Gastroesophageal sphincter (tissue), 4 donors: Measurements from ENCODE around the gene SUV39H2. TPM values are rescaled to one million over a fixed set of nuclear protein-coding genes. Genes with fewer than 3 reads are reported as not detected.

Experiments
- ATAC-seq: fragments of 150-250 bp; one replicate; pipeline ENCODE4 v1.9.1; 2016; ENCODE audit warnings: mild to moderate bottlenecking, moderate library complexity
- H3K27ac ChIP-seq, 4 donors: fragments of 200-600 bp; sonication (generic) in 3 of 4; 1 replicate in 3 of 4; 2 replicates in 1 of 4; pipeline ENCODE4 v1.5.1; 2016 to 2019
- H3K27me3 ChIP-seq: fragments of 200-600 bp; sonication (generic); one replicate; pipeline ENCODE4 v1.5.1; 2019
- H3K36me3 ChIP-seq, 2 donors: fragments of 200-600 bp; sonication (generic); one replicate each; pipeline ENCODE4 v1.5.1; 2019; ENCODE audit warnings: control low read depth in 1 of 2
- H3K4me1 ChIP-seq, 3 donors: fragments of 200-600 bp; sonication (generic); 1 replicate in 2 of 3; 2 replicates in 1 of 3; pipeline ENCODE4 v1.5.1; 2016 to 2019; ENCODE audit warnings: control low read depth in 2 of 3
- H3K4me3 ChIP-seq, 2 donors: fragments of 200-600 bp; sonication (generic); one replicate each; pipeline ENCODE4 v1.5.1; 2019; ENCODE audit warnings: mild to moderate bottlenecking in 1 of 2, moderate library complexity in 1 of 2
- H3K9me3 ChIP-seq, 3 donors: fragments of 200-600 bp; sonication (generic); one replicate each; pipeline ENCODE4 v1.5.1; 2017 to 2019; ENCODE audit warnings: control low read depth in 2 of 3
- CTCF ChIP-seq, 4 experiments: fragments of 200-600 bp in 2 of 4; fragments of 450-650 bp in 2 of 4; sonication (generic) in 1 of 4; IDR thresholded peaks; one replicate each; pipeline ENCODE4 v1.5.1; 2017 to 2019; ENCODE audit warnings: antibody characterized with exemption in 4 of 4, mild to moderate bottlenecking in 2 of 4, moderate library complexity in 2 of 4
- EP300 ChIP-seq: sonication (generic); formaldehyde crosslinking; IDR thresholded peaks from one replicate; pipeline ENCODE4 v1.6.1; 2017; ENCODE audit warnings: antibody characterized with exemption, mild to moderate bottlenecking
- POLR2A ChIP-seq, 2 donors: fragments of 450-650 bp; IDR thresholded peaks; one replicate each; pipeline ENCODE4 v1.6.1; 2017; ENCODE audit warnings: antibody characterized with exemption in 2 of 2, mild to moderate bottlenecking in 2 of 2, moderate library complexity in 1 of 2
- POLR2AphosphoS5 ChIP-seq: sonication (generic); formaldehyde crosslinking; IDR thresholded peaks from one replicate; pipeline ENCODE4 v1.6.1; 2017; ENCODE audit warnings: antibody characterized with exemption
- WGBS, 2 donors: methylation state at CpG; one replicate each; pipeline ENCODE4 v1.1.5; 2018; ENCODE audit warnings: low coverage in 1 of 2; 5-methylcytosine and 5-hydroxymethylcytosine counted together
- total RNA-seq, 4 donors: library from RNA; depleted of rRNA; stranded (reverse); fragments of >200 nt; gene quantifications; one replicate each; pipeline ENCODE4 v1.1.0, GENCODE V29; 2016

The SUV39H2 gene
- total RNA-seq, 4 donors from 2014 or later: 4.4 to 6.2 (median 5.1) TPM

GRCh38 chr10:14837757-14838581 lies 40.7 kb upstream of the SUV39H2 start, which contains the start of the genes CDNF, HSPA14 and MSANTD7:
CDNF (minus strand) TSS chr10:14838037; CDS start chr10:14837946, 91 bp downstream.
HSPA14 (plus strand) TSS chr10:14838306; CDS start chr10:14838403, 97 bp downstream.
MSANTD7 (plus strand) TSS chr10:14838306; CDS start chr10:14842285, 3,979 bp downstream.
- Histone ChIP-seq H3K27me3 (no peaks in the 10 kb centered on the region), H3K4me1 (peaks cover 0 to 28% (median 11%) of the 10 kb centered on the region in 3 donors), H3K4me3 (peak within 1 kb of the TSS; percentile 83 to 96), H3K36me3 (peaks cover 0 to 31% of the 10 kb centered on the region in 2 donors), H3K9me3 (no peaks in the 10 kb centered on the region), H3K27ac (peak within 1 kb of the TSS; percentile 91 to 99 (median 98))
- peak; percentile 92 for TF ChIP-seq POLR2AphosphoS5
- peak in 3 of 4 experiments; percentile 4 to 37 (median 7) for TF ChIP-seq CTCF (IDR thresholded peaks at IDR 0.05)
- TF ChIP-seq POLR2A (IDR thresholded peaks at IDR 0.05): peak; percentile 72 to 73
- no peak for TF ChIP-seq EP300
- peak; percentile 98 for ATAC-seq
- 0% methylated on average over 15 to 16 of the region's 72 CpGs for WGBS, 2 donors

GRCh38 chr10:14838582-14839304 lies 39.9 kb upstream of the SUV39H2 start:
- Histone ChIP-seq H3K27ac (peak overlapping the region; percentile 84 to 99 (median 98)), H3K36me3 (peaks cover 0 to 37% of the 10 kb centered on the region in 2 donors), H3K4me1 (peaks cover 0 to 28% (median 11%) of the 10 kb centered on the region in 3 donors), H3K9me3 (no peaks in the 10 kb centered on the region), H3K27me3 (no peaks in the 10 kb centered on the region), H3K4me3 (peak overlapping the region; percentile 83 to 96)
- TF ChIP-seq POLR2AphosphoS5 (no peak), EP300 (no peak), POLR2A (IDR thresholded peaks at IDR 0.05) (no peak), CTCF (IDR thresholded peaks at IDR 0.05) (no peak)
- ATAC-seq: no peak
- 0% methylated on average over 5 to 9 of the region's 60 CpGs for WGBS, 2 donors

- H3K9me3 ChIP-seq: no peaks in the 10 kb centered on the region
- no peak for ATAC-seq
- no peak for TF ChIP-seq POLR2A (IDR thresholded peaks at IDR 0.05)
- TF ChIP-seq EP300: no peak
- 0 to 11% methylated on average over 7 to 14 of the region's 14 CpGs for WGBS, 2 donors
- H3K4me3 ChIP-seq: peak overlapping the region; percentile 83 to 96
- H3K36me3 ChIP-seq: peaks cover 0 to 43% of the 10 kb centered on the region in 2 donors
- peaks cover 0 to 28% (median 11%) of the 10 kb centered on the region in 3 donors for H3K4me1 ChIP-seq
- no peaks in the 10 kb centered on the region for H3K27me3 ChIP-seq
- peak overlapping the region in 3 of 4 donors; percentile 97 to 99 (median 98) for H3K27ac ChIP-seq
These were observed 39.4 kb upstream of the SUV39H2 start for GRCh38 chr10:14839305-14839695.

GRCh38 chr10:14840178-14840577 lies 38.5 kb upstream of the SUV39H2 start:
- Histone ChIP-seq H3K4me3 (no peak overlapping the region), H3K27ac (no peak overlapping the region), H3K4me1 (peaks cover 0 to 28% (median 11%) of the 10 kb centered on the region in 3 donors), H3K36me3 (peaks cover 0 to 52% of the 10 kb centered on the region in 2 donors), H3K9me3 (no peaks in the 10 kb centered on the region), H3K27me3 (no peaks in the 10 kb centered on the region)
- TF ChIP-seq POLR2AphosphoS5 (no peak), CTCF (IDR thresholded peaks at IDR 0.05) (no peak), EP300 (no peak), POLR2A (IDR thresholded peaks at IDR 0.05) (no peak)
- 90 to 96% methylated on average over 2 of the region's 2 CpGs for WGBS, 2 donors
- no peak for ATAC-seq
